Upper lobe of right lung (tissue), 1 donor: ENCODE results near the gene SLC4A11. TPM values are rescaled to one million over a fixed set of nuclear protein-coding genes. Genes with fewer than 3 reads are reported as not detected.

Experiments used
- ATAC-seq: fragments of 200-7000 bp; cut with Tn5 transposase; one replicate; pipeline ENCODE4 v1.9.1; 2020; ENCODE audit warnings: mild to moderate bottlenecking, moderate library complexity
- DNase-seq: peaks from one replicate; pipeline ENCODE4 v3.0.0-alpha.2; 2020
- H3K27ac ChIP-seq: fragments of 200-600 bp; one replicate; pipeline ENCODE4 v1.8.0; 2022
- H3K27me3 ChIP-seq: fragments of 200-600 bp; one replicate; pipeline ENCODE4 v1.8.0; 2022; ENCODE audit warnings: mild to moderate bottlenecking
- H3K36me3 ChIP-seq: fragments of 200-600 bp; one replicate; pipeline ENCODE4 v1.8.0; 2022
- H3K4me1 ChIP-seq: fragments of 200-600 bp; one replicate; pipeline ENCODE4 v1.8.0; 2022
- H3K4me3 ChIP-seq: fragments of 200-600 bp; one replicate; pipeline ENCODE4 v1.8.0; 2022; ENCODE audit warnings: mild to moderate bottlenecking
- H3K9me3 ChIP-seq: fragments of 200-600 bp; one replicate; pipeline ENCODE4 v1.8.0; 2022
- intact Hi-C: fragments of 100-400 bp; cut with DNase I; formaldehyde crosslinking; loops from one replicate; pipeline ENCODE4 v1.11.0; 2022
- total RNA-seq: library from RNA; stranded (reverse); fragmentation: NEBNext Ultra II Directional; extraction: Animal tissue kit (Norgen Biotek cat#: 25700); gene quantifications from one replicate; pipeline ENCODE4 v1.2.1, GENCODE V29; 2021
- TF ChIP-seq, protein P1 (sequence below): fragments of 200-600 bp; IDR thresholded peaks from one replicate; pipeline ENCODE4 v1.8.0; 2022; ENCODE audit warnings: antibody characterized with exemption
- donor health status: DM: no; HTN: yes; CAD: no; lungs with severe emphysema.

SLC4A11 gene
- total RNA-seq, 1 donor from 2014 or later = 2.7 TPM

- Histone ChIP-seq H3K27me3 (no peaks in the 10 kb centered on the region), H3K27ac (peak overlapping the region; percentile 92), H3K9me3 (no peaks in the 10 kb centered on the region), H3K4me3 (peak overlapping the region; percentile 97), H3K36me3 (peaks cover 3% of the 10 kb centered on the region), H3K4me1 (peaks cover 11% of the 10 kb centered on the region)
- DNase-seq (no peak), ATAC-seq (no peak)
- TF ChIP-seq, protein P1, sequence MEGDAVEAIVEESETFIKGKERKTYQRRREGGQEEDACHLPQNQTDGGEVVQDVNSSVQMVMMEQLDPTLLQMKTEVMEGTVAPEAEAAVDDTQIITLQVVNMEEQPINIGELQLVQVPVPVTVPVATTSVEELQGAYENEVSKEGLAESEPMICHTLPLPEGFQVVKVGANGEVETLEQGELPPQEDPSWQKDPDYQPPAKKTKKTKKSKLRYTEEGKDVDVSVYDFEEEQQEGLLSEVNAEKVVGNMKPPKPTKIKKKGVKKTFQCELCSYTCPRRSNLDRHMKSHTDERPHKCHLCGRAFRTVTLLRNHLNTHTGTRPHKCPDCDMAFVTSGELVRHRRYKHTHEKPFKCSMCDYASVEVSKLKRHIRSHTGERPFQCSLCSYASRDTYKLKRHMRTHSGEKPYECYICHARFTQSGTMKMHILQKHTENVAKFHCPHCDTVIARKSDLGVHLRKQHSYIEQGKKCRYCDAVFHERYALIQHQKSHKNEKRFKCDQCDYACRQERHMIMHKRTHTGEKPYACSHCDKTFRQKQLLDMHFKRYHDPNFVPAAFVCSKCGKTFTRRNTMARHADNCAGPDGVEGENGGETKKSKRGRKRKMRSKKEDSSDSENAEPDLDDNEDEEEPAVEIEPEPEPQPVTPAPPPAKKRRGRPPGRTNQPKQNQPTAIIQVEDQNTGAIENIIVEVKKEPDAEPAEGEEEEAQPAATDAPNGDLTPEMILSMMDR = no peak
- intact Hi-C loops = no loop called here
These were observed 30.2 kb downstream of the SLC4A11 start for GRCh38 chr20:3208786-3209256.

GRCh38 chr20:3204124-3204794 is 34.7 kb downstream of the SLC4A11 start, which contains the start of gene DDRGK1:
Gene DDRGK1, minus strand, starts transcription at chr20:3204682. Its CDS starts 55 bp downstream, at chr20:3204627.
- peak within 1 kb of the TSS; percentile 94 for H3K27ac ChIP-seq
- H3K4me1 ChIP-seq = peaks cover 10% of the 10 kb centered on the region
- no peaks in the 10 kb centered on the region for H3K9me3 ChIP-seq
- TF ChIP-seq, protein P1 = no peak
- intact Hi-C loops = no loop called here
- ATAC-seq = peak; percentile 95
- peaks cover 34% of the 10 kb centered on the region for H3K36me3 ChIP-seq
- peak within 1 kb of the TSS; percentile 95 for H3K4me3 ChIP-seq
- no peaks in the 10 kb centered on the region for H3K27me3 ChIP-seq
- DNase-seq = peak; percentile 93

GRCh38 chr20:3203315-3204123 is 35.5 kb downstream of the SLC4A11 start:
- H3K36me3 ChIP-seq = peaks cover 41% of the 10 kb centered on the region
- no peak for DNase-seq

GRCh38 chr20:3202965-3203314 is 36.0 kb downstream of the SLC4A11 start:
- DNase-seq (no peak), ATAC-seq (no peak)
- intact Hi-C loops = no loop called here
- Histone ChIP-seq H3K9me3 (no peaks in the 10 kb centered on the region), H3K36me3 (peaks cover 46% of the 10 kb centered on the region), H3K4me3 (peak overlapping the region; percentile 95), H3K27me3 (no peaks in the 10 kb centered on the region), H3K4me1 (peaks cover 10% of the 10 kb centered on the region), H3K27ac (peak overlapping the region; percentile 94)
- TF ChIP-seq, protein P1 = no peak

More at GRCh38 chr20:3203315-3204123, 35.5 kb downstream of the SLC4A11 start:
- peak; percentile 43 for ATAC-seq
- TF ChIP-seq, protein P1 = no peak
- Histone ChIP-seq H3K4me3 (peak overlapping the region; percentile 95), H3K27me3 (no peaks in the 10 kb centered on the region), H3K4me1 (peaks cover 10% of the 10 kb centered on the region), H3K9me3 (no peaks in the 10 kb centered on the region), H3K27ac (peak overlapping the region; percentile 94)
- intact Hi-C loops = no loop called here

DNA sequence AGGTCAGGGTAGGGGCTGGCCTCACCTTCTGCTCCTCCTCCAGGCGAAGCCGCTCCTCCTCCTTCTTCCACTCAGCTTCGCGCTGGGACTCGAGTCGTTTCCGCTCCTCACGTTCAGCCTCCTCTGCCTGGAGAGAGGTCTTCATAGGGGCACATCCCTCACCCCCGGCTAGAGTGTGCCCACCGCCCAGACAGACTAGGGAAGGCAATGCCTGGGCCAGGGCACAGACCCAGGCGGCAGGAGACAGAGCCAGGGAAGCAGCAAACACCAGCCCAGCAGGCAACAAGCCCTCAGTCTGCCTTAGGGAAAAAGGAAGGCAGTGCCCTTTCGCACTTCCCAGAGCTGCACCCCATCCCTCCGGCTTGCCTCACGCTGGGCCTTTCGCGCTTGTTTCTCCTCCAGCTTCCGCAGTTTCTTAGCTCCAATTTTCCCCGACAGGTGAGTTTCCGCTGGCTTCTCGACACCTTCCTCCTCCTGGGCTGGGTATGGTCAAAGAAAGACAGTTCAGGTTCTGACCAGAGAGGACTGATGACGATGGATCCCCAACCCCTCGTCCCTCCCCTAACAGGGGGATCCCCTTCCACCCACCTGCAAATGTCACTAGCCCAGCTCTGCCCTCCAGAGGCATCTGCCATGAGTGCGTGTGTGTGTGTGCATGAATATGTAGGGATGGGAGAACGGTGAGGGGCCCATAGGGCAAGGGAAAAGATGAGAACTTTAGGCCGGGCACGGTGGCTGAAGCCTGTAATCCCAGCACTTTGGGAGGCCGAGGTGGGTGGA is 38.8 kb downstream of the SLC4A11 start:
- no peak overlapping the region for H3K4me3 ChIP-seq
- ATAC-seq = no peak
- H3K36me3 ChIP-seq = peaks cover 74% of the 10 kb centered on the region
- no peak overlapping the region for H3K27ac ChIP-seq
- H3K9me3 ChIP-seq = no peaks in the 10 kb centered on the region
- H3K27me3 ChIP-seq = no peaks in the 10 kb centered on the region
- intact Hi-C loops = no loop called here
- TF ChIP-seq, protein P1 = no peak
- DNase-seq = no peak
- peaks cover 10% of the 10 kb centered on the region for H3K4me1 ChIP-seq
